HepG2 (cell line): ENCODE measurements around the gene CCDC174. TPM values are rescaled to one million over a fixed set of nuclear protein-coding genes. Genes with fewer than 3 reads are reported as not detected.

ENCODE experiments used
- ATAC-seq: fragments of 200-7000 bp; cut with Tn5 transposase; 3 replicates; pipeline ENCODE4 v1.9.1; 2020; ENCODE audit warnings: mild to moderate bottlenecking, moderate library complexity
- BruUV-seq: library from RNA; stranded (reverse); fragments of 400-500 nt; replicated peaks from 2 replicates; lab custom pipeline; 2021; lab: Mats Ljungman, UMichigan
- CTCF ChIA-PET: fragments of 300-600 bp; formaldehyde crosslinking; extraction: SDS; loops from one replicate; lab custom pipeline; 2021; ENCODE audit warnings: low total read pairs, inconsistent platforms, low intra/inter-chr PET ratio; lab: Yijun Ruan, JAX
- POLR2A ChIA-PET: fragments of 350-600 bp; sonication (Branson Sonifier 250); formaldehyde crosslinking; loops from one replicate; lab custom pipeline; 2020; ENCODE audit warnings: antibody characterized with exemption, inconsistent platforms; lab: Yijun Ruan, JAX
- DNase-seq: peaks from one replicate; pipeline ENCODE4 v3.0.0-alpha.2; 2015; ENCODE audit warnings: low spot score
- FAIRE-seq: peaks from 3 replicates; lab custom pipeline; 2011; peaks lifted over from hg19 to GRCh38; lab: Jason Lieb, UNC
- H2AFZ ChIP-seq: one replicate; pipeline ENCODE4 v1.6.1; 2011; ENCODE audit warnings: low read length, inconsistent platforms
- H3K27ac ChIP-seq: fragments of 300-600 bp; 3 replicates; pipeline ENCODE4 v1.8.0; 2011; ENCODE audit warnings: mixed run types, mild to moderate bottlenecking, mixed read lengths, low read length, inconsistent platforms; ENCODE audit not compliant: insufficient read depth; ENCODE audit errors: extremely low read length
- H3K27me3 ChIP-seq, 2 experiments: fragments of 200-600 bp in 1 of 2; 2 replicates in 1 of 2; 3 replicates in 1 of 2; pipeline versions ENCODE4 v1.6.0 to v1.8.0; 2011; ENCODE audit warnings: low read length in 2 of 2, mild to moderate bottlenecking in 2 of 2, moderate library complexity in 2 of 2, inconsistent platforms in 1 of 2; ENCODE audit not compliant: insufficient read depth in 2 of 2, control insufficient read depth in 1 of 2
- H3K36me3 ChIP-seq, 2 experiments: fragments of 200-600 bp in 1 of 2; replicated peaks in 1 of 2; 2 replicates in 1 of 2; 3 replicates in 1 of 2; pipeline versions ENCODE4 v1.5.1 to v1.8.0; 2011; ENCODE audit warnings: low read length in 2 of 2, inconsistent platforms in 1 of 2; ENCODE audit not compliant: insufficient read depth in 2 of 2, control insufficient read depth in 1 of 2
- H3K4me1 ChIP-seq: 2 replicates; pipeline ENCODE4 v1.5.1; 2012; ENCODE audit warnings: low read length, inconsistent platforms; ENCODE audit not compliant: insufficient read depth
- H3K4me2 ChIP-seq: 2 replicates; pipeline ENCODE4 v1.6.0; 2011; ENCODE audit warnings: low read depth, low read length, inconsistent platforms
- H3K4me3 ChIP-seq, 3 experiments: fragments of 200-600 bp in 1 of 3; sonication (generic), shearing (Covaris generic) in 1 of 3; replicated peaks in 1 of 3; 2 replicates each; pipeline ENCODE4 v1.5.1; 2011 to 2016; ENCODE audit warnings: low read length in 3 of 3, inconsistent platforms in 2 of 3, low read depth in 2 of 3, mild to moderate bottlenecking in 2 of 3, control low read depth in 1 of 3, mixed read lengths in 1 of 3; ENCODE audit not compliant: insufficient read depth in 1 of 3
- H3K79me2 ChIP-seq: one replicate; pipeline ENCODE4 v1.6.1; 2011; ENCODE audit warnings: low read length, inconsistent platforms; ENCODE audit not compliant: insufficient read depth
- H3K9ac ChIP-seq: 2 replicates; pipeline ENCODE4 v1.6.0; 2011; ENCODE audit warnings: mild to moderate bottlenecking, low read depth, low read length, inconsistent platforms; ENCODE audit not compliant: insufficient read depth
- H3K9me3 ChIP-seq: 2 replicates; pipeline ENCODE4 v1.5.1; 2012; ENCODE audit warnings: mild to moderate bottlenecking, low read length
- H4K20me1 ChIP-seq: 2 replicates; pipeline ENCODE4 v1.6.0; 2011; ENCODE audit warnings: inconsistent platforms, mild to moderate bottlenecking, low read length, moderate library complexity; ENCODE audit not compliant: insufficient read depth
- AFF4 ChIP-seq: sonication (generic); formaldehyde crosslinking; IDR thresholded peaks from 2 replicates; pipeline ENCODE4 v1.4.0; 2020; ENCODE audit warnings: missing genetic modification reagents
- NR2F2 ChIP-seq: IDR thresholded peaks from 2 replicates; pipeline ENCODE4 v1.6.1; 2012; ENCODE audit warnings: low read depth, inconsistent platforms, borderline replicate concordance
- RBM39 ChIP-seq: fragments of 200-400 bp; formaldehyde crosslinking; IDR thresholded peaks from one replicate; pipeline ENCODE4 v1.6.1; 2018; ENCODE audit warnings: antibody characterized with exemption, mild to moderate bottlenecking, low read depth, low read length; ENCODE audit not compliant: poor library complexity, severe bottlenecking
- RELA ChIP-seq: sonication (generic); formaldehyde crosslinking; IDR thresholded peaks from 2 replicates; pipeline ENCODE4 v1.4.0; 2020; ENCODE audit warnings: missing genetic modification reagents
- SIN3A ChIP-seq: IDR thresholded peaks from 2 replicates; pipeline ENCODE4 v1.6.1; 2011; ENCODE audit warnings: low read depth, mild to moderate bottlenecking, control low read depth, low read length, borderline replicate concordance
- ZNF24 ChIP-seq: fragments of 450-650 bp; IDR thresholded peaks from 2 replicates; pipeline ENCODE4 v1.6.1; 2017; ENCODE audit warnings: antibody characterized with exemption, mild to moderate bottlenecking
- ZNF33A ChIP-seq: sonication (generic); formaldehyde crosslinking; IDR thresholded peaks from 2 replicates; pipeline ENCODE4 v1.5.1; 2020; ENCODE audit warnings: missing genetic modification reagents, mild to moderate bottlenecking, moderate library complexity, borderline replicate concordance
- ZNF562 ChIP-seq: sonication (generic); formaldehyde crosslinking; IDR thresholded peaks from 2 replicates; pipeline ENCODE4 v1.8.0; 2022; ENCODE audit warnings: missing genetic modification reagents, borderline replicate concordance
- ZNF646 ChIP-seq: sonication (generic); formaldehyde crosslinking; IDR thresholded peaks from 2 replicates; pipeline ENCODE4 v1.9.0; 2021; ENCODE audit warnings: mild to moderate bottlenecking, missing genetic modification reagents
- WGBS: methylation state at CpG from one replicate; pipeline ENCODE4 v1.1.6; 2017; ENCODE audit warnings: low lambda C conversion rate; 5-methylcytosine and 5-hydroxymethylcytosine counted together
- in situ Hi-C: cut with HindIII; loops from 2 replicates; pipeline ENCODE4 v1.10.0; 2017; ENCODE audit warnings: low pct_unique_long_range_greater_than_20kb; ENCODE audit not compliant: extremely low pct_ligation_motif_present
- intact Hi-C: fragments of 100-400 bp; cut with micrococcal nuclease; formaldehyde crosslinking; loops from one replicate; pipeline ENCODE4 v1.10.0; 2022; ENCODE audit not compliant: unreplicated experiment
- polyA plus RNA-seq, 8 experiments: library from polyadenylated mRNA; depleted of rRNA in 3 of 8; stranded (reverse) in 7 of 8; unstranded in 1 of 8; fragments of >200 nt; fragmentation: Illumina TruSeq in 4 of 8; extraction: Trizol in 4 of 8; gene quantifications; 2 replicates each; pipeline versions ENCODE4 v1.2.1 to v1.2.3, GENCODE V29; 2011 to 2016; ENCODE audit warnings: low read depth in 4 of 8, missing spikeins in 1 of 8, mixed read lengths in 1 of 8; ENCODE audit not compliant: insufficient read depth in 1 of 8
- total RNA-seq, 5 experiments: library from RNA; depleted of rRNA; stranded (reverse); fragments of >200 nt; fragmentation: Illumina TruSeq; extraction: Trizol; gene quantifications; 2 replicates each; pipeline ENCODE4 v1.2.3, GENCODE V29; 2016; ENCODE audit warnings: low read depth in 1 of 5

The CCDC174 gene
- total and polyA plus RNA-seq, 2 of the 13 experiments (the other 11 are each of a cell fraction or from before 2014, with no cell fraction given): 5.4 to 11.0 TPM

GRCh38 chr3:14719006-14719405 lies 67.4 kb downstream of the CCDC174 start:
- Histone ChIP-seq H3K79me2 (no peaks in the 10 kb centered on the region), H3K4me3 (no peak overlapping the region), H3K9ac (no peak overlapping the region), H3K4me1 (no peaks in the 10 kb centered on the region), H3K9me3 (no peaks in the 10 kb centered on the region), H3K27ac (no peak overlapping the region), H3K4me2 (no peak overlapping the region), H4K20me1 (no peaks in the 10 kb centered on the region), H2AFZ (no peak overlapping the region), H3K27me3 (peaks cover 0 to 3% of the 10 kb centered on the region in 2 experiments; a peak in 1 of 5 replicates), H3K36me3 (no peaks in the 10 kb centered on the region)
- no TSS peak for BruUV-seq
- intact Hi-C loops: no loop called here
- FAIRE-seq: no peak
- TF ChIP-seq RBM39 (no peak), ZNF562 (CRISPR knock-in tag) (no peak), RELA (CRISPR knock-in tag) (no peak), ZNF33A (CRISPR knock-in tag) (no peak), SIN3A (no peak), ZNF646 (CRISPR knock-in tag) (no peak), AFF4 (no peak), NR2F2 (no peak), ZNF24 (no peak)
- in situ Hi-C loops: no loop called here
- POLR2A ChIA-PET: no interaction called here
- WGBS: 5% methylated on average over 2 of the region's 2 CpGs
- ATAC-seq: no peak
- CTCF ChIA-PET: no interaction called here
- DNase-seq: no peak
